RWPE2 (cell line): ENCODE measurements around the gene CHCHD3.

ENCODE experiments used
- ATAC-seq: fragments of 200-7000 bp; cut with Tn5 transposase; 3 replicates; pipeline ENCODE4 v1.9.1; 2021; ENCODE audit warnings: low read depth
- DNase-seq: peaks from one replicate; pipeline ENCODE4 v3.0.0-alpha.2; 2020; ENCODE audit warnings: low spot score
- H3K27ac ChIP-seq: fragments of 450-650 bp; 2 replicates; pipeline ENCODE4 v1.5.1; 2017; ENCODE audit warnings: mild to moderate bottlenecking; ENCODE audit not compliant: poor library complexity, severe bottlenecking
- H3K27me3 ChIP-seq: fragments of 250-450 bp; sonication (Bioruptor Pico); 2 replicates; pipeline ENCODE4 v1.5.1; 2021; ENCODE audit warnings: mild to moderate bottlenecking, moderate library complexity; ENCODE audit not compliant: insufficient read depth, poor library complexity, severe bottlenecking
- H3K36me3 ChIP-seq: fragments of 250-450 bp; sonication (Bioruptor Pico); 2 replicates; pipeline ENCODE4 v1.5.1; 2020; ENCODE audit warnings: low read depth, mild to moderate bottlenecking, moderate library complexity
- H3K4me1 ChIP-seq: fragments of 250-450 bp; sonication (Bioruptor Pico); 2 replicates; pipeline ENCODE4 v1.5.1; 2021; ENCODE audit warnings: mild to moderate bottlenecking, moderate library complexity; ENCODE audit not compliant: insufficient read depth, poor library complexity, severe bottlenecking
- H3K4me3 ChIP-seq: fragments of 250-450 bp; sonication (Bioruptor Pico); 2 replicates; pipeline ENCODE4 v1.5.1; 2021; ENCODE audit warnings: mild to moderate bottlenecking, moderate library complexity; ENCODE audit not compliant: severe bottlenecking
- H3K9me3 ChIP-seq: fragments of 250-450 bp; sonication (Bioruptor Pico); 2 replicates; pipeline ENCODE4 v1.5.1; 2021; ENCODE audit warnings: mild to moderate bottlenecking, moderate library complexity; ENCODE audit not compliant: severe bottlenecking
- TF ChIP-seq, protein P1 (sequence below): fragments of 450-650 bp; IDR thresholded peaks from one replicate; pipeline ENCODE4 v1.5.1; 2017; ENCODE audit warnings: mild to moderate bottlenecking, moderate library complexity; ENCODE audit not compliant: poor library complexity, severe bottlenecking

CHCHD3 gene

DNA sequence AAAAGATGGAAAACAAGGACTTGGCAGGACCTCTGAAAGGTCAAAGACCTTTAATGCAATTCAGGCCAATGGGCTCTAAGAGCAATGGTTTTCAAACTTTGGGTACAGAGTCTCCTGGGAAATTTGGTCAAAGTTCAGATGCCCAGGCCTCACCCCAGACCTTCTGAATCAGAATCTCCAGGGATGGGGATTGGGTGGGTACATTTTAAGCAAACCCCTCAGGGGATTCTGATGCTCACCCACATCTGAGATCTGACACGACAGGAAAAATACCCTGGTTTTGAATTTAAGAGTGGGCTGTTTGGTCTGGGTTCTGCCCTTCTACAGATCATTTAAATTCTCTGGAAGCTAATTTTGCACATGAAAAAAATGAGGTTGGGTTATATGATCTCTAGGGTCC, 290.9 kb downstream of the CHCHD3 start:
- TF ChIP-seq, protein P1, sequence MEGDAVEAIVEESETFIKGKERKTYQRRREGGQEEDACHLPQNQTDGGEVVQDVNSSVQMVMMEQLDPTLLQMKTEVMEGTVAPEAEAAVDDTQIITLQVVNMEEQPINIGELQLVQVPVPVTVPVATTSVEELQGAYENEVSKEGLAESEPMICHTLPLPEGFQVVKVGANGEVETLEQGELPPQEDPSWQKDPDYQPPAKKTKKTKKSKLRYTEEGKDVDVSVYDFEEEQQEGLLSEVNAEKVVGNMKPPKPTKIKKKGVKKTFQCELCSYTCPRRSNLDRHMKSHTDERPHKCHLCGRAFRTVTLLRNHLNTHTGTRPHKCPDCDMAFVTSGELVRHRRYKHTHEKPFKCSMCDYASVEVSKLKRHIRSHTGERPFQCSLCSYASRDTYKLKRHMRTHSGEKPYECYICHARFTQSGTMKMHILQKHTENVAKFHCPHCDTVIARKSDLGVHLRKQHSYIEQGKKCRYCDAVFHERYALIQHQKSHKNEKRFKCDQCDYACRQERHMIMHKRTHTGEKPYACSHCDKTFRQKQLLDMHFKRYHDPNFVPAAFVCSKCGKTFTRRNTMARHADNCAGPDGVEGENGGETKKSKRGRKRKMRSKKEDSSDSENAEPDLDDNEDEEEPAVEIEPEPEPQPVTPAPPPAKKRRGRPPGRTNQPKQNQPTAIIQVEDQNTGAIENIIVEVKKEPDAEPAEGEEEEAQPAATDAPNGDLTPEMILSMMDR = no peak
- no peak for DNase-seq
- Histone ChIP-seq H3K4me1 (no peaks in the 10 kb centered on the region), H3K4me3 (no peak overlapping the region), H3K27ac (no peak overlapping the region), H3K27me3 (no peaks in the 10 kb centered on the region), H3K36me3 (0 out of 2 replicates have a peak, but pooled peaks cover 3% of the 10 kb centered on the region), H3K9me3 (peaks cover 3% of the 10 kb centered on the region)
- ATAC-seq = no peak

DNA sequence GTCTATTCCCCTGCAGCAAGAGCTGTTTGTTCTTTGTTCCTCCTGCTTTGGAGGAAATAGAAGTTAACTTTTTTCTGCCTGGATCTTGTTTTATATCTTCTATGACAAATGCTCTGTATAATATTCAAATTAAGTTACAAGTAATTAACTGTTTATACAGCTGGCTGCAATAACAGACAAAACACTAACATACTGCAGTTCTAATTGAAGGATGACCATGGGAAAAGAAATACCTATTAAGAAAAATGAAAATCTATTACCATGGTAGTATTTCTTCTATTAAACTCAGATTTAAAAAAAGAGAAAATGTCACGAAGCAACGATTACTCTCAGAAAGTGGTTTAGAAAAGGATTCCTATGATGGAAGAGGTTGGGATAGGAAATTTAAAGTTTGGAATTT, 291.8 kb downstream of the CHCHD3 start:
- ATAC-seq (no peak), DNase-seq (no peak)
- H3K9me3 ChIP-seq = peaks cover 3% of the 10 kb centered on the region
- no peak overlapping the region for H3K4me3 ChIP-seq
- H3K27me3 ChIP-seq = no peaks in the 10 kb centered on the region
- H3K36me3 ChIP-seq = 0 out of 2 replicates have a peak, but pooled peaks cover 3% of the 10 kb centered on the region
- TF ChIP-seq, protein P1 = no peak
- no peaks in the 10 kb centered on the region for H3K4me1 ChIP-seq
- no peak overlapping the region for H3K27ac ChIP-seq

DNA sequence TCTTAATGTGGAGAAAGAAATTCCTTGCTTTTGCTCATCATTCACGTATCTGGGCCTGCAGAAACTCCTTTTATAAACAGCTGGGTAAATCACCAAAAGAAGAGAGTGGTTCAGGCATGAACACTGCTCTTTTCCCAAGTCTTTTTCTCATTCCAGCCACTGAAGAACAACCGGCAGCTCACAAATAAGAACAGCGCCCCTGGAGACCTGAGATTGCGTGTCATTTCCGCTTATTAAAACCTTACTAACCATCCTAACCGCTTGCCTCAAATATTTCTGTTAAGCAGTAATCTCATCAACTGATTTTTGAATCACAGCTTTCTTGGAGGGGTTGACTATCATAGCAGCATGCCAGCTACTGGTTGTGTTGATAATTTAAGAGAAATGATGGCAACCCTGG, 292.6 kb downstream of the CHCHD3 start:
- no peak for DNase-seq
- TF ChIP-seq, protein P1 = no peak
- 0 out of 2 replicates have a peak, but pooled peaks cover 1% of the 10 kb centered on the region for H3K36me3 ChIP-seq
- H3K27me3 ChIP-seq = no peaks in the 10 kb centered on the region
- peaks cover 3% of the 10 kb centered on the region for H3K9me3 ChIP-seq
- H3K4me1 ChIP-seq = peaks cover 2% of the 10 kb centered on the region
- H3K27ac ChIP-seq = no peak overlapping the region
- ATAC-seq = no peak
- H3K4me3 ChIP-seq = no peak overlapping the region

DNA sequence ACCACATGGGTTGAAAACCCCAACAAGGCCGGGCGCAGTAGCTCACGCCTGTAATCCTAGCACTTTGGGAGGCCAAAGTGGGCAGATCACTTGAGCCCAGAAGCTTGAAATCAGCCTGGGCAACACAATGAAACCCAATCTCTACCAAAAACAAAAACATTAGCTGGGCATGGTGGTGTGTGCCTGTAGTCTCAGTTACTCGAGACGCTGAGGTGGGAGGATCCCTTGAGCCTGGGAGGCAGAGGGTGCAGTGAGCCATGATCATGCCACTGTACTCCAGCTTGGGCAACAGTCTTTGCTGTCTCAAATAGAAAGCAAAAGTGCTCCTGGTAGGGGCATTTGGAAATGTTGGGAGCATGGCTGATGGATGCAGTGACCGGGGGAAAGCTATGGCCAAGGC, 296.0 kb downstream of the CHCHD3 start:
- H3K9me3 ChIP-seq = no peaks in the 10 kb centered on the region
- TF ChIP-seq, protein P1 = no peak
- H3K27ac ChIP-seq = no peak overlapping the region
- H3K4me1 ChIP-seq = peaks cover 10% of the 10 kb centered on the region
- ATAC-seq (no peak), DNase-seq (no peak)
- H3K36me3 ChIP-seq = no peaks in the 10 kb centered on the region
- no peak overlapping the region for H3K4me3 ChIP-seq
- H3K27me3 ChIP-seq = no peaks in the 10 kb centered on the region

DNA sequence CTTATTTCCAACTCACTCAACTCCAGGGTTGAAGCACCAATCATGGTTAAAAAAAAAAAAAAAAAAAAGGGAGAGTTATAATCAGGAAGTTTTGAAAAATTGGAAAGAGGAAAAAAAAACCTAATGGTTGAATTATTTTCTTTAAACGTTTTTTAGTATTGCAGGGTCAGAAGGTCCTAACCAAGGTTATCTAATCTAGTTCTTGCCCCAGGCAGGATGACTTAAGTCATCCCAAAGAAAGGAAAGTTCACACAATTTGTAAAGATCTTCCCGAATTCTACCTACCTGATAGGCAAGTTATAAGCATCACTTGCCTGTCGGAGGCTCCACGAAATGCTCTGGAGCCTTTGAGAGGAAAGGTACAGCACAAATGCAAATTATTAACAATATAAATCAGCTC, 297.5 kb downstream of the CHCHD3 start:
- no peaks in the 10 kb centered on the region for H3K27me3 ChIP-seq
- TF ChIP-seq, protein P1 = no peak
- H3K9me3 ChIP-seq = no peaks in the 10 kb centered on the region
- ATAC-seq (no peak), DNase-seq (no peak)
- H3K4me3 ChIP-seq = no peak overlapping the region
- H3K4me1 ChIP-seq = peaks cover 10% of the 10 kb centered on the region
- H3K36me3 ChIP-seq = no peaks in the 10 kb centered on the region
- peak overlapping the region; percentile 56 for H3K27ac ChIP-seq
